HG02970 (cell line): ENCODE results near the gene OGA.
"Not testable (repeated sequence)": the region's sequence is repeated elsewhere in the genome, so short reads cannot be mapped to it uniquely, and the experiment has no call there.

ENCODE experiments used
- ATAC-seq: cut with Tn5 transposase; IDR thresholded peaks from one replicate; pipeline ENCODE4 v1.9.1; 2021; ENCODE audit warnings: mild to moderate bottlenecking, moderate library complexity, moderate number of reproducible peaks; ENCODE audit not compliant: unreplicated experiment, low FRiP score

OGA gene

DNA sequence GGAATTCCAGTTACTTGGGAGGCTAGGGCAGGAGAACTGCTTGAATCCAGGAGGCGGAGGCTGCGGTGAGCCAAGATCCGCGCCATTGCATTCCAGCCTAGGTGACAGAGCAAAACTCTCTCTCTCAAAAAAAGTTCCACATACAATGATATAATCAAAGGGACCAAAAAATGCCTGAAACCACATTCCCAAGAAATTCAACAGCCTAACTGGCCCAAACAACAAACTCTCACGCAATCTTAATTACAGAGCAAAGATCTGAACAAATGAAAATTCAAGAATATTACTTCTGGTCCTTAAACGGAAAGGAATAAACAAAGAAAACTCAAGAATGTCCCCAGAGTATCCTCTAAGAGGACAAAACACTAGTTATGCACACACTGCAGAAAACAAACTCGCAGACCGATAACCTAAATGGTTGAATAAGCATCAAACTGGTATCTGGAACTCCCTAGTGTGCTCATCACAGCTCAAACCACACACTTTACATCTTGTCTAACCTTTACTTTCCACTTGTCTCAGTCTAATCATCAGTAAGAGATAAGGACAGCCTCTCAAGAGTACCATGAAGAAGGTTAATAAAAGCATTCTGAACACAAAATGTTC is 3.7 kb downstream of the OGA start:
- ATAC-seq, result no peak

DNA sequence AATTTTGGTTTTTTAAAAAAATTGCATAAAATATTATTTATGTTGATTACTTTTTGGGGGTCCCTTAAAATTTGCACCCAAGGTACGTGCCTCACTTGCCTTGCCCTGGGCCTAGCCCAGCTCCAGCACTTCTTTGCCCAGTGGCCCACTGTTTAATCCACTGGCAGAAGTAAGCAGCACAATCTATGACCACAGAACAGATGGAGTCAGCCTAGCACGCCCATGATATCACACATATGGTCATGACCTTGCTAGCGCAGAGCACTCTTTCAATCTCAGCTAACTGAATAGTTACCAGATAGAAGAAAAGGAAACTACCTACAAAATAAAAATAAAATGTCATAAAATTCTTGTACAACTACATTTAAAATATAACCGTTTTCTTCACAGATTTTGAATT is 5.6 kb downstream of the OGA start:
- no peak for ATAC-seq

DNA sequence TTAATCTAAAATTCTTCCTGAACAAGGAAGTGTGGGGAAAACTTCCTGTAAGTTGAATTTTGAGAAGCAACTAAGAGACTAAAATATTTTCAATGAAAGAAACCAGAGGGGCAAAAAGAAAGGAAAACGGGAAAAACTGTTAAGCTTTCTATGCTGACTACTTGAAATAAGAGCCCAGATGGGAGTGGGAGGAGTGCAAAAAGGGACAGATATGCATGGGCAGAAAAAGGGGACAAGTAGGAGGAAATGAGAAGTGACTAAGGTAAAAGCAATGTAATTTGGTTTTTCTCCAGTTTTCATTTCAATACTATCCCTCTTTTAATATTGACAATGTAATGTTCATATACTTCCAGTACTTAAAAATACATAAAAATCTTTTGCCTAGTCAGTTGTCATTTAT is 11.1 kb downstream of the OGA start:
- ATAC-seq, result no peak

DNA sequence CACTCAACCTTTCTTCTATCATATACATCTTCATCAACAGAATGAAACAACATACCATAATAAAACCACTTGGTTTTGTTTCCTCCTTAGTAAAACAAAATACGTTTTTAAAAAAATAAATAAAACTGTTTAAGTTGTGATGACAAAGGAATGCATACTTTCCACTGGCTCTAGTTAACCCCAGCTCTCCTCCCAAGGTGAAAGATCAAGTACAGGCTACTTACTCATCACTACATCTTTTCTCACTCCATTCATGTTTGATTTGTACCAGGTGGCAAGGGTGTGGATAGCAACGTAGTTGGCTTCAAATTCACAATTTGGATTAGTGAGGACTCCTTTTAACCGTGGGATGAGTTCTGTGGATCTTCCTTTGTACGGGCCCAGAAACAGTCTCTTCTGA is 14.7 kb downstream of the OGA start:
- ATAC-seq, result no peak

DNA sequence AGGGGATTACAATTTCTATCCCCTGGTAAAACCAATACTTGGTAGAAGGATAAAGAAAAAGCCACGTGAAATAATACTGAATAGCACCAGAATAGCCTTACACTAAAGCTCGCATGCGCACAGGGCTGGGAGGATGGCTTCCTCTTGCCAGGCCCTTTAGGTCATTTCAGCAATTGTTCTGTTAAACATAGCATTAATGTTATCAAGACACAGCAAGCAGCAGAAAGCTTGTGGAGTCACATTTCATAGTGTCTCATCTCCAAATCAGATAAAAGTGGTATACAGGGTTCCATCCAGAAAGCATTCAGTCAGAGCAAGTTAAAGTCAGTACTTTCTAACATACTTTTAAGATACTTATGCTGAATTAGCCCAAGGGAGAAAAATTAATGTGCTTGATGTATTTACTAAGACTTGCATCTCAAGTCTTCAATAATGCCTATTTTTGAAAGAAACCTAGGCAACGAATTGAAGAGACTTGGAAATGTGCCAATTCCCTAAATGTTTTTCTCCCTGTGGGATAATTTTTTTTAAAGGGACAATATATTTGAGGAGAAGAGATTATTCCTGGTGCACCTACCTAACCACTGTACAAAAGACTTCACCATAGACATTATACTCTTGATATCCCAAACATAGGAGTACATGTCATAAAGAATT is 20.7 kb downstream of the OGA start:
- no peak for ATAC-seq

DNA sequence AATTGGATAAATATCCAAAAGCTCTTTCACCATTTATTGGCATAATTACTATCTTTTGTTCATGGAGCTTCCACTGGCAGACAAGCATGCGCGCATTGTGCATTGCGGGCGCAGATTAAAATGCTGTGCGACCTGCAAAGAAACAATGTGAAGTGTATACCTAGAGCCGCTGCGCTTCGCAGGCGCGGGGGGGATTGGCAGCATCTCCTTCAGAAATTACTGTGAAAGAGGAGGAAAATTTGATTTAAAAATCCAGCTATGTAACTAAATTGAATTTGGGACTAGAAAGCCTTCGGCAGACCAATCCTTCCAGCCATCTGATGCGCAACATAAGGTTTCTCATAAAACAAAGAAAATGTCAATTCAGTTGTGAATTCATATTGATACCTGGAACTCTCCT is 24.7 kb downstream of the OGA start:
- no peak for ATAC-seq

DNA sequence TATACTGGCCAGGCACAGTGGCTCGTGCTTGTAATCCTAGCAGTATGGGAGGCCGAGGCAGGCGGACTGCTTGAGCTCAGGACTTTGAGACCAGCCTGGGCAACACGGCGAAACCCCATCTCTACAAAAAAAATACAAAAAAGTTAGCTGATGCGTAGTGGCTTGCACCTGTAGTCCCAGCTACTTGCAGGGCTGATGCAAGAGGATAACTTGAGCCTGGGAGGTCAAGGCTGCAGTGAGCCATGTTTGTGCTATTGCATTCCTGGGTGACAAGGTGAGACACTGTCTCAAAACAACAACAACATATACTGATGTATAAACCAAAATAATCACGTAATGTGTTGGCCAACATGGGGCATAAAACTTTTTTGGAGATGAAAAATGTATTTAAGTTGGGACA is 28.6 kb downstream of the OGA start:
- ATAC-seq, result no peak

DNA sequence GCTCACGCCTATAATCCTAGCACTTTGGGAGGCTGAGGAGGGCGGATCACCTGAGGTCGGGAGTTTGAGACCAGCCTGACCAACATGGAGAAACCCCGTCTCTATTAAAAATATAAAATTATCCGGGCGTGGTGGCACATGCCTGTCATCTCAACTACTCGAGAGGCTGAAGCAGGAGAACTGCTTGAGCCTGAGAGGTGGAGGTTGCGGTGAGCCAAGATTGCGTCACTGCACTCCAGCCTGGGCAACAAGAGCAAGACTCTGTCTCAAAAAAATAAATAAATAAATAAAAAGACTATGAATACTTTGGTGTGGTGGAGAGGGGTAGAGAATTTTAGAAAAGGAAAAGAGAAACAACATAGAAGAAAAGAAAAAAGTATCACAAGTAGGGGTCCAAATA is 29.0 kb downstream of the OGA start:
- ATAC-seq, result not testable (repeated sequence)

DNA sequence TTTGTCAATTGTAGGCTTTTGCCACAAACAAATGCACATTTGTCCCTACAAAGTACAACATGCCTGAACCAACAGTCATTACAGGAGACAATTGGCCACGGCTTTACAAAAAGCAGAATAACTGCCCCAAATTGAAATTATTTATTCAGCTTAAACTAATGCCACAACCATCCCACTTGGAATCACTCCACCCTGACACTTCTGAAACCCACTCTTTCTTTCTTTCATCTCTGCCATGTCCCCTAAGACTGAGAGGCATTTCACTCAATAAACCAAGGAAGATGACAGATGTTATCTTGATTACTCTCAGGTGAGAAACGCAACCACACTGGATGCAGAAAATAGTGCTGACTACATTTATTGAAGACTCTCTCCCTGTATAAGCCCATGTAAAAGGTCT is 32.4 kb downstream of the OGA start:
- ATAC-seq, result no peak

DNA sequence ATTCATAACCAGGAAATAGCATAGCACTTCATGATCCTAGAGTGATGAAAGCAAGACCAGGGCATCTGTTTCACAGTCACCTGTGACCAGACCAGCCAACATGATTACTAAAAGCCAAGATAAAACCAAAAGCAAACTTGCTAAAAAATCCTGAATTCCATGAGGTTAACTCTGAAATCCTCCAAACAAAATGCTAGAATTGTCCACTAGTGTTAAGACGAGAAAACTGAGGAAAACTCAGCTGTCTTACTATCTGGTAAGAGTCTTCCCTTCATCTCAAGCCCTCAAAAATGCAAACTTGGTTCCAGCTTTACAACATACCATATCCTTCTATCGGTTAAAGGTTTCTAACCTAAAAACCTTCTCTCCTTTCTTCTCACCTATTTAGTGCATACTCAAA is 33.7 kb downstream of the OGA start:
- ATAC-seq, result no peak

DNA sequence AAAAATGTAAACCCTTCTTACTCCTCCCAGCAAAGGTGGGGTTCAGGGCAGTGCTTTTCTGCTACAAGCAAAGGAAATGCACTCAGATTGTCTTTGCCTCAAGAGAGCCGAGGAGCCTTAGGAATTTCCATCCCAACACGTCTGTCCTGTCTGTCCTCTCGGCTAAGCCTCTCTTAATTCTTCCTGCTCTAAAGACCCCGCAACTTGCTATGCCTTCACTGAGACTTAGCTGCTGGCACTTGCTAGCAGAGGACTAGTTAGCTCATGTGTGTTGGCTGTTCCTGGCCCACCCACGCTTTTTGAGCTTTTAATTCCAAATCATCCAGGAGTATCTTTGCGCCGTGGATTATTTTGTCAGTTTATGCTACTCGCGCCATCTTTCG is 34.5 kb downstream of the OGA start:
- ATAC-seq, result no peak

DNA sequence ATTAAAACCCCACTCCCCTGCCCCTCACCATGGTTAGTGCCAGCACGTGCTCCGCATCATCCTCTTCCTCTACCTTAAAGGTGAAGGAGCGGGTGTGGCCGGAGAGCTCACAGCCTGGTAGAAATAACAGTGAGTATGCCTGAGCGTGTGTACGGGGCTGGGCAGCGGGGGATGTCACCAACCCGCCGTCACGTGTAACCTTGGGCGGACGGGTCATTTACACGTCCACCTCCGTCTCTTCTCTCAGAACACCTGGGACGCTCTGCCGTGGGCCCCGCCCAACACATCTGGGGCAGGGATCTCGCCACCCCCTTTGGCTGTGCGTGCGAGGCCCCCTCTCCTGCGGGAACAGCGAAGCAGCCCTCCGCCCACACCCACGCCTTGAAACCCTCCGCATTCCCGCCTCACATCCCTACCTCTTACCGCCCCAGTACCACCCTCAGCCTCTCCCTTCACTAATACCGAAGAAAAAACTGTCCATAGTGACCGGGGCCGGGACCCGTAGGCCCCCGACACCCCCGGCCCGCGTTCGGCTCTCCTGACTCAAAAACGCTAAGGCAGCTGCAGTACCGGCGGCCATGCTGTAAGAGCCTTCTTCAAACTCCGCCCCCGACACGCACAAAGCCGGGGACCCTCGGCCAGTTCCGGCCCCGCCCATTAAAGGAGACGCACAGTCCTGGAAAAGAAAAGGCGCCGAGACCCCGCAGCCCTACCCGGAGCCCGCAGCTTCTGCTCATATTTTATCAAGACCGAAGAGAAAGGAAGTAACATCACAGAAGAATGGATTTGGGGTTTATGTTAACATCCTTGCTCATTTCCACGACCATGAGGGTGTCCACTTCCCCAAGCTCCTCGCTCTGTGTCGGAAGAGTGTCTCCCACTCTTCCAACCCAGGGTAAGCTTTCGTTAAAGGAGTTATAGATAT is 35.2 kb downstream of the OGA start, which contains the start of gene NPM3:
Gene NPM3 (minus strand): TSS at position 636 of the 925 bp plus-strand sequence. CDS start 56 bp downstream, at position 580.
- no peak for ATAC-seq

DNA sequence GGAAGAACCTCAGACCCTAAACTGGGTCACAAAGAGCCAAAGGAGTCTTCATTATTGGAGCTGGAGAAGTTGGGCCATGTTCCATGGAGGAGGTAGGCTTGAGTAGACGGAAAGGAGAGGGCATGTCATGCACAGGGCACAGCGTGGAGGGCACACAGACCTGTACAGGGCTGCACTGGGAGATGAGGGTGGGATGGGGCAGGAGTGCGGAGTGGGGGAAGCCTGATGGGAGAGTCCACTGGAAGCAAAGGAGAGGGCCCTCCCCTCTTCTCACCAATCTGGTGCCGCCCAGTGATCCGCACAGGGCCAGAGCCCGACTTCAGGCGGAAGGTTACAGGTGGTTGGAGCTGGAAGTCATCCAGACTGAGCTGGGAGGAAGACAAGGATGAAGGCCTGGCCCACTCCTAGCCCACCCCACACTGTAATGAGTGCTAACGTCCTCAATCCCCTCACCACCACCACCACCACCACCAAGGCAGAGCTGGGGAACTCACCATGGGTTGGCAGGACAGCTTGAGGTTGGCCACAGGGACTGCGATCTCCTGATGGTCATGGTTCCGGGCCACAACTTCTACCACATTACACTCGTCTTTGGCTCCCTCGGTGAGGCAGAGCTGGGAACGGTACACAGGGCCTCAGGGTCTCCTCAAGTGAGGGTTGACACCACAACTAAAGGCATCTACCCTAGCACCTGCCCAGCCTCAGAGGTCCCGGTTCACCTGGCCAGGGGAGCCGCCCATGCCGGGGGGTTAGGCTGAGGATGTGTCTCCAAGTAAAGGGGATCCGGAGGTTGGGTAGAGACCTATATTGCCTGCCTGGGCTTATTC is 36.0 kb downstream of the OGA start:
- no peak for ATAC-seq

DNA sequence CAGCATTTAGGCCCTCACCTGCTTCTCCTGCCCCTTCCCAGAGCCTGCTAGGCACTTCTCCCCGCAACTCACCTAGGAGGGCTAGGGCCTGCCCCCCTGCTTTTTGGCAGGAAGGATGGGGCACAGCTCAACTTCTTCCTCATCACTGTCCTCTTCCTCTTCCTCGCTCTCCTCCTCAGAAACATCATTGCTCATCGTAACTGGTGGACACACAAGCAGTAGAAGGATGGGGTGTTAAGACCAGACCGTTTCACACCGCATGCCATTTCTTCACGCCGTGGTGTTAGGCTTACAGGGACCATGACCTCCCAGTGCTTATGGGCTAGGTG is 36.6 kb downstream of the OGA start:
- no peak for ATAC-seq

DNA sequence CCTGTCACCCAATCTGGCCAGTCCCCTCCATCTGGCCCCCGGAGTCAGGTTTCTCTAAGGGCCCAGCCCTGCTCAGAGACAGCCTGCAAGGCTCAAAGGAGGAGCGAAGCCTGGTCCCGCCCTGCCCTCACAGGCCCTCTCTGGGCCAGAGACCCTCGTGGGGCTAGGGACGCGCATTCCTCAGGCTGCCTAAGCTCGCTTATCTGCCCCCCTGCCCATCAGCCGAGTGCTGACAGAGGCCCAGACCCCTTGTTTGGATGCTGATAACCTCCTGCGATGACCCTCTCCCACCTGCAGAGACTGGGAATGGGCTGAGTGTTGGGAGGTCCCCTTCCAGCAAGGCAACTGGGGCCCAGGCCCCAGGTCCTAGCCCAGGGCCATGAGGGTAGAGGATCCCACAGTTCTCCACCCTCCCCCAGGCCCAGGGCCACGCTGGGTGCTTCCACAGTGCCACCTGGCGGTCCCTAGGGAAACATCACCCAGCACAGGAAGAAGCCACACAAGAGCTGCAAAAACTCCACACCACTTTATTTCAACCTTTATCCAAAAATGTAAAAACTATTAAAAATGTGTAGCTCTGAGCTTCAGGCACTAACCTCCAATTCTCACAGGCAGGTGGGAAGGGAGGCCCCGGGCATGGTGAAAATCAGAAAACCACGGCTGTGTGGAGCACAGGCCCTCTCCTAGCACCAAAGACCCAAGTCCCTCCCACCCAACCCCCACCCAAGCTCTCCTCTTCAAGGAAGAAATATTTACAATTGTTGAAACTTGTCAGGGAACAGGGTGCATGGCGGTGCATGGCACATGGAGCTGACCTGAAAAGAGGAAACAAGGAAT is 37.2 kb downstream of the OGA start:
- no peak for ATAC-seq

DNA sequence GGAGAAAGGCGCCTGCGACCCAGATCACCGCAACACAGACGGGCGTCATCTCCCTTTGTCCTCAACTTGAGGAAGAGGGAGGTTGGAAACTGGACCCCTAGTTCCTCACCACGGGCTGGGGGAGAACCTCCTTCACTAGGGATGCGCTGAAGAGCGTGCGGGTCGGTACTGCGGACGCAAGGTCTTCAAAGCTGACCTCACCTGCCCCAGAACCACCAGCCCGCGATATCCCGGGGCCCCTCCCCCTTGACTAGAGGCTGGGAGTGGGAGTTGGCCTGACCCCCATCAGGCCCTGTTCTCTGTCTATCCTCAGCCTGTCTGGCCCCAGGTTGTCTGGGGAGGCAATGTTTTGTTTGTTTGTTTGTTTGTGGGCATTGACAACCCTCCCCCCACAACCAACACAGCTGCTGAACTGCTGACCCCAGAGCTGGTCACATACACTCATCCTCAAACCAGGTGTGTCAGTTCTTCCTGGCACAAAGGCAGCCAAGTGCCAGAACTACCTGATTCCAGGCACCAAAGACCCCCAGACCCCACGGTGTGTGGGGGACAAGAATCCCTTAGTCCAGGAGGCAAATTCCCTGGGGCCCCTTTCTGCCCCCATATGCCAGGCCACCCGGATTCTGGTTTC is 37.9 kb downstream of the OGA start:
- ATAC-seq, result no peak

DNA sequence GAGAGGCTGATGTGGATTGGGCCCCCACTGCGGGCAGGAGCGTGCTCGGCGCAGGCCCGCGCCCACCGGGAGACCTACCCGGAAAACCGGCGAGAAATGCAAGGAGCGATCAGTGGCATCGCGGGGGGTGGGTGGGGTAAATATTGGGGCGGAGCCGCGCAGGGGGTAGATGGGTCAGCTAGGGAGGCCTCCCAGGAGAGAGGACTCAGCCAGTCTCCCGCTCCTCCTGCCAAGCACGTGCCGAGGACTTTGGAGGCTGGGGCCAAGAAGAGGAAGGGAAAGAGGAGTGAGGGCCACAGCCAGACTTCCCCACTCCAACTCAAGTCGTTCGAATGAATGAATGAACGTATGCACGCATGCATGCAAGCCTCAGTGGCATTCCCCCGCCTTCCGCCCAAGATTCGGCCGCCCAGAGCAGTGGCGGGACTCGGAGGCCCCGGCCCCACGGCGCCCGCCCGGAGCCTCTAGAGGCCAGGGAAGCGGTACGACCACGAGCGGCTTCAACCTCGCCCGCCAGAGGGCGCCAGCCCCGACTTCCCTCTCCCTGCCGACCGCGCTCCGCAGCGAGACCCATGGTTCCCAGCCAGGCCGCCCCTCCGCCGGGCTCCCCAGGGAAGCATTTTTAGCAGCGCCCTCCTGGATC is 38.6 kb downstream of the OGA start:
- no peak for ATAC-seq

DNA sequence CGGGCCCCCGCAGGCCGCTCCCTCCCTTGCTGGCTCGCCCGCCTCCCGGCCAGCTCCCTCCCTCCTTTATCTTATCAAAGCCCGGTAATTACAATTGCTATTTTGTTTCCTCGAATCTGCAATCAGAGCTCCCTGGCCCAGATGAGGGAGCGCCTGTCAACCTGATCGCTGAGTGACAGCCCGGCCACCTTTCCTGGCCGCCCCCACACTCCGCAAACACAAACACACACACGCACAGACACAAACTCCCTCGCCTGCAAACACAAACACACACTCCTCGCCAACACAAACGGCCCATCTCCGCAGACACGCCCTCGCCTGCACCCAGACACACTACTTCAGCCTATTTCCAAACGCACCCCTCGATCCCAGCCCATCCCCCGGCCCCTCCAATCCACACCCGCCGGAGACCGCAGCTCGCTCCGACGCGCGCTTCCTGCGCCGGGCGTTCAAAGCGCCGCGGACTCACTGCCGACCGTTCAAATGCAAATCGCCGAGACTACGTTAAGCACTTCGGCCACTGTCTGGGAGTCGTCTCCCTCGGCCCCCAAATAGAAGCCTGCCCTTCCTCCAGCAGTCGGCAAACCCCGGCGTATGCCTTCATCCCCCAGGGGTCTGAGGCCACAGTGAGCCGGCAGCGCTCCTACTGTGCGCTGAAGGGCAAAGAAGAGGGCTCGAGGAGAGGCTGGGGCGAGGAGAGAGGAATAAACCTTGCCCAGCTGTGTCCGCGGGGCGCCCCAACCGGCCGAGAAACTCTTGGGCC is 39.3 kb downstream of the OGA start:
- no peak for ATAC-seq
